GM19455 (cell line): ENCODE results near the gene OPRL1.

Experiments
- ATAC-seq: cut with Tn5 transposase; IDR thresholded peaks from one replicate; pipeline ENCODE4 v1.9.1; 2021; ENCODE audit not compliant: unreplicated experiment

OPRL1 gene

DNA sequence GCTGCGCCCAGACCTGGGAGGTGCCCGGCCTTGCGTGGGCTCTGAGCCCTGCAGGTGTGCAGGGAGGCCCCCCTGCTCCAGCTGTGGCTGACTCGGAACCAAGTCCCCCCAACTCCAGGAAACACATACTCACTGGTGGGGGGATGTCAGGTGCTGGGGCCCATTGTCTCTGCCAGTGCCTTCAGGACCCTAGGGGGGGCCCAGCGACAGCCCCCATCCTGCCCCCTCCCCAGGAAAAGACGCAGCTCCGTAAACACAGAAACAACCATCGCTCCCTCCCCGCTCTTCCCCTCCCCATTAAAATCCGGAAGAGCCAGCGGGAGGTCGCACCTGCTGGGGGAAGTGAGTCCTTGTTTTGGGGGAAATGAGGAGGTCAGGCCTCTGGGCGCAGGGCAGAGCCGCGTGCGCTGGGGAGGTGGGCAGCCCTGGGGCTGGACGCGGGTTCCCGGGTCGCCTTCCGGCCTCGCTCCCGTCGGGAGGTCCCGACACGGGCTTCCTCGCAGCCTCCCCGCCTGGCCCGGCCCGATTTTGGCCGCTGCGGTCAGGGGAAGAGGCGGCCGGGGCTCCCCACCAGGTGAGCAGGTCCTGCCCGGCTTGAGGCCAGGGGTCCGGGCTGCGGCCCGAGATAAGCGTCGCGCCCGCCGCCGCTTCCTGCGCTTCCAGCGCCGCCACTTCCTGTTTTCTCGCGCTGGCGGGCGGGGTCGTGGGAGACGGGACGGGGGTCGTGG, 37.7 kb upstream of the OPRL1 start:
- ATAC-seq: no peak

DNA sequence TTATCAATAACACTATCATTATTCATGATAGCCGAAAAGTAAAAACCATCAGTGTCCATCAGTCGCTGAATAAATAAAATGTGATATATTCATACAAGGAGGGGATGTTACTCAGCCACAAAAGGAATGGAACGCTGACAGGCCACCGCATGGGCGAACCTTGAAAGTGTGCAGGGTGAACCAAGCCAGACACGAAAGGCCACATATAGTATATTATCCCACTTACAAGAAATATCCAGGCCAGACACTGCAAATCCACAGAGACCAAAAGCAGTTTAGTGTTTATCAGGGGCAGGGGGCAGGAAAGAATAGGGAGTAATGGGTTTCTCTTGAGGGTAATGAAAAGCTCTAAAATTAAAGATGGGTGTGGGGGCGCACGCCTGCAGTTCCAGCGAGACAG, 36.1 kb upstream of the OPRL1 start:
- ATAC-seq: no peak

DNA sequence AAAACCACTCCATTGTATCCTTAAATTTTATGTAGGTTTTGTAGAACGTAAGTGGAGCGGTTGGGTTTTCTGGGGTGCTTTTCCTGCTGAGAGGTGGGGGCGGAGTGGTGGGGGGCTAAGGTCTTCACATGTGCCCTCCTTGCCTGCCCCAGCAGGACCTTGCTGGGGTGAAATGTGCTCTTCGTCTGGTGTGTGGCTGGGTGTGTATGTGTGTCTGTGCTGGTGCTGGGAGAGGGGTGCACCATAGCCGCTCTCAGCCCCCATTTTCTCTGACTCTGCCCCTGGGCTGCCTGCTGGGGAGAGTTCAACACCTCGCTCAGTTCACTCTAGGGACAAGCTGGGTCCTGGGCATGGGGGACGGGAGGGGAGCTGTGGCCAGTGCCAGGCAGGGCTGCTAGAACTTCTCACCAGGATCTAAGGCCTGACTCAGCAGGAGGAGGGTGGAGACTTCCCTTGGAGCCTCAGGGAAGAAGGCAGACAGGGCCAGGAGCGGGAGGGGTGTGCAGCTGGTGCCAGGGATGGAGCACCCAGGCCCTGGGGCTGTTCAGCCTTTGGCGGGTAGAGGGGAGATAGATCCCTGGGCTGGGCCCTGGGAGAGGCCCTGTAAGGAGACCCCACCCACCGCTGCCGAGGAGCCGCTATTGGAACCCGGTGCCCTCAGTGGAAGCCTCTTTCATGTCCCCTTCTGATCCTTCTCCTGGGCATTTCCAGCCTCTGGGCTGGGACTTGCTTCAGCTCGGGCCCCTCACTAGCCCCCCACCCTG, 35.2 kb upstream of the OPRL1 start:
- no peak for ATAC-seq

DNA sequence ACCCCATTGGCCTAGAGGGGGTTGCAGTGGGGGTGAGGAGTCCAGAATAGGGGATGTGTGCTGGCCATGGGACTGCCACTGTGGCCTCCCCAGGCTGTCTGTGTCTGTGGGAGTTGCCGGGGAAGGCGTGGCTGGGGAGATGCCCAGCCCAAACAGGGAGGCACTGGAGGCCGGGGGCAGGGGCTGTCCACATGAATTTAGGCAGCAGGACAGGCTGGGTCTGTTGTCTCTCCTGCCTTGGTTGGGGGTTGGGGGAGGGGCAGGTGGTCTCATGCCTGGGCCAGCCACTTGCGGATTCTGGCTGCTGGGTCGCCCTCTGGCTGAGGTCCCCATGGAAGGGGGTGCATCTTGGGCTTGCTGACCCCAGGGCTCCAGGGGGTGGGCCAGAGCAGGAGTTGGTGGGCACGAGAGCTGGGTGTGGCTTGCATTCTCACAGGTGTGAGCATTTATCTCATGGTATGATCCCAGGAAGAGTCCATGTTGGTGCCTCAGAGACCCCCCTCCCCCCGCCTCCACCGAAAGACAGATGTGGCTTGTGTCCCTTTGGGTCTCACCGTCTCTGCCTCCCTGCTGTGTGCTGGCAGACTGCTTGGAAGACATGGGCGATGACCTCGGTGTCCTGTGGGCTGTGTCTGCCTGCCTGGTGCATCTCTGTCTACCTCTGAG, 34.4 kb upstream of the OPRL1 start:
- ATAC-seq: no peak

DNA sequence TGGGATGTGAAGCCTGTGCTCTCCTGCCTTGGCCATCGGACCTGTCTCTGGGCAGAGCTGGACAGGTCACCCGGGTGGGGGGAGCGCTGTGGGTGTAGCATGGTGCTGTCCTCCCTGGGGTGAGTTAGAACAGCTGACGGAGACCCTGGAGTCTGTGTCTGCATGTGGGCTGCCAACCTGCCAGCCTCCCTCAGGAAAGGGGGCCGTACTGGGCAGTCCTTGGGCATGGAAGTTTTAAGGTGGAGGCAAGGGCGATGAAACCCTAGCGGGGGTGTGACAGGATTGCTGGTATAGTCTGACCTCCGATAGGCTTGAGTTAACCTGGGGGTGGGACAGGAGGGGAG, 32.9 kb upstream of the OPRL1 start:
- no peak for ATAC-seq

DNA sequence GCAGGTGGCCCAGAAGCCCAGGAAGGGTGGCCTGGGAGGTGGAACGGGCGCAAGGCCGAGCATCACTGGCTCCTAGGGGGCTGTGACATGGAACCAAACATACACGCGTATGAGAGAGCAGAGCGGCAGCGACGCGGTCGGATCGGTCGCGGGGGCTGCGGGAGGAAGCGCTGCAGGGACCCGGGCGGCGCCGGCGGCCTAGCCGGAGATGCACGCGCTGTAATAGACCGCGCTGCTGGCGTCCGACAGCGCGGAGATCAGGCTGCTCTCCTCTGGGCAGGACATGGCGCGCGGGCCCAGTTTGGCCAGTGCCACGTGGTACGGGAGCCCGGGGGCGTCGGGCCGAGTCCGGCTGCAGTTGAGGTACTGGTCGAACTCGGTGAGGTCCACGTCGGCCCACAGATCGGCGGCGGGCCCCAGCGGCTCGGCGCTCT, 31.9 kb upstream of the OPRL1 start:
- no peak for ATAC-seq

DNA sequence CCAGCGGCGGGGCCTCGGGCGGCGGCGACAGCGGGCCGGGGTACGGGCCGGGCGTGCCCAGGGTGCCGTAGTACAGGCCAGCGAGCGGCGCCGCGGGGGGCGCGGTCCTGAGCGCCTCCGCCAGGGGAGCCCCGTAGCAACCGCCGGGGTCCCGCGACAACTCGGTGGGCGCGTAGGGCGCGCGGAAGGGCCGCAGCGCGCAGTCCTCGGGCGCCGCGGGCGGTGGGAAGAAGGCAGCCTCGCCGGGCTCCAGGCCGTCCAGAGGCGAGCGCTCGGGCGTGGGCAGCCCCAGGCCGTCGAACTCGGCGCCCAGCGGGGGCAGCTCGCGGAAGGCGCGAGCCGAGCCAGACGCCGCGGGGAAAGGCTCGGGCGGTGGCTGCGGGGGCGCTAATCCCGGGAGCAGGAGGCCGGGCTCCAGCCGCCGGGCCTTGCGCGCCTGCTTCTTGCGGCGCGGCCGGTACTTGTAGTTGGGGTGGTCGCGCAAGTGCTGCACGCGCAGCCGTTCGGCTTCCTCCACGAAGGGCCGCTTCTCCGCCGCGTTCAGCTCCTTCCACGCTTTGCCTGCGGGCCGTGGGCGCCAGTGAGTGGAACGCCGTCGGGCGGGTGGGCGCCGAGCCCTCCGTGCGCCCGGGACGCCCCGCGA, 31.4 kb upstream of the OPRL1 start:
- no peak for ATAC-seq

DNA sequence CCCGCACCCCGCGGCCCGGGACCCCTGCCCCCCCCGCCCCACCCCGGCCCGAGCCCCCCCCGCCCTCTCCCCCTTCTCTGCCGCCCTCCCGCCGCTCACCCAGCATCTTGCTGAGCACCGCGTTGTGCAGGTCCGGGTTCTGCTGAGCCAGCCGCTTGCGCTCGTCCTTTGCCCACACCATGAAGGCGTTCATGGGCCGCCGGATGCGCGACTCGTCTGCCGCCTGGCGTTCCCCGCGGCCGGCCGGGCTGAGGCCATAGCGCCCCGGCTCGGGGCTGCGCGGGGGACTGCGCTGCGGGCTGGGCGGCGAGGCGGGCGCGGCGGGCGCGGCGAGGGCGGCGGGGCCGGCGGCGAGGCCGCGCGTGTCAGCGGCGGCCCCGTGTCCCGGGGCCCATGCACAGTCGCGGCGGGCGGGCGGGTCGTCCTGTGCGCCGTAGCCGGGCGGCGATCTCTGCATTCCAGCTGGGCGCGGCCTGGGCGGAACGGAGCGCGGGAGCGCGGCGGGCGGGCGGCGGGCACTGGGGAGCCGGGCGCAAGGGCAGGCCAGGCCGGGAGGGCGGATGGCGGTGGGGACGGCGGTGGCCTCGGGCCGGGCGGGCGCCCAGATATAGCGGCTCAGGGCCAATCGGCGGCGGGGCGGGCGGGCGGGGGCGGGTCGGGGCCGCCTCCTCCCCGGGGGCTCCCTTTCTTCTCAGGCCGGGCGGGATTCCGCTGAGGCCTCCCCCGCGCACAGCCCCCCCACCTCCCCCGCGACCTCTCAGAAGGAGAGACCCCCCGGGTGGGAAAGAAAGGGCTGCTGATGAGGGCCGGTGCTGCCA, 30.6 kb upstream of the OPRL1 start, which contains the start of gene SOX18:
TSS of gene SOX18 (minus strand) at position 580 of the 818 bp plus-strand sequence. CDS start at position 457, 123 bp downstream.
- no peak for ATAC-seq

DNA sequence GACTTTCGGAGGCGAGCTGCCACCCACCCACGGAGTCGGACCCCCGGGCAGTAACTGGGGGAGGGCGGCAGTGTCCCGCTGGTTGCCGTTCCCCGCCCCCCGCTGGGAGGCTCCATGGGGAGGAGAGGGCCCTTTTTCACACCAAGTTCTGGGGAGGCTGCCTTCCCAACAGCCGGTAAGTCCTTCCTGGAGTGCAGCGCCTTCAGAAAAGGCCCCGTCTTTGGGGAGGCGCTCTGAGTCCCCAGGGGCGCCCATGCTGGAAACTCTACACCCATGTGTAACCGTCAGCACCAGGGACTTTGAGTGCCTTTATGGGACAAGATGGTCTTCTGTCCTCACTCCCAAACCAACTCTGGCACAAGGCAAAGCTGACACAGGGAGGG, 30.0 kb upstream of the OPRL1 start:
- ATAC-seq: no peak

DNA sequence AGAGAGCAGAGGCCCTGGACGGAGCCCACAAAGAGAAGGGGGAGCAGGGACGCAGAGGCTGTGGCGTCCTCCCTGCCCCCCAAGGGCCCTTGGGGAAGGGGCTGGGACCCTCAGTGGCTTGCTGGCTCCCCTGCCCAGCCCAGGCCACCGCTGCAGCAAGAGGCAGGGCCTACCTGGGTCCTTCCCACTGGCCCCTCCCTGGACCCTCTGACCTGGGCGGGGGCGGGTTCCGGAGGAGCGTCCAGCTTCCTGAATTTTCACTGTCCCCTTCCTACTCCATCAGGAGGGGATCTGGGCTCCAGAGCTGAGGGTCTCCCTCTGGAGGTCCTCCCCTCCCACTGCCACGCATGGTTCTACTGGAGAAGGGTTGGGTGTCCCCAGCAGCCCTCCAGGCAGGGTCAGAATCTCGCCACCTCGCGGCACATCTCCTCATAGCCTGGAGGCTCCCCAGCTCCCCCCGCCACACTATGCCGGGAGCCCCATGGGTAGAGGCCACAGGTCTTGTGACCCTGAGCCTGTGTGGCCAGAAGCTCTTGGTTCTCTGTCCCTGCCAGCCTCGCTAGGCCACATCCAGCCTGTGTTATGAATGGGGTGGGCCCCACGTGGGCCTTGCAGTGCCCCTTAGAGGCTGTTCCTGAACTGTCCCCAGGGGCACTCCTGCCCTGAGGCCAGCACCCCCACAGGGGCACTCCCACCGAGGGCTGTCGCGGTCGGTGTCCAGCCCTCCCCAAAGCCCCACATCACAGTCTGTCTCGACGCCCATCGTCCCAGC, 29.4 kb upstream of the OPRL1 start:
- no peak for ATAC-seq

DNA sequence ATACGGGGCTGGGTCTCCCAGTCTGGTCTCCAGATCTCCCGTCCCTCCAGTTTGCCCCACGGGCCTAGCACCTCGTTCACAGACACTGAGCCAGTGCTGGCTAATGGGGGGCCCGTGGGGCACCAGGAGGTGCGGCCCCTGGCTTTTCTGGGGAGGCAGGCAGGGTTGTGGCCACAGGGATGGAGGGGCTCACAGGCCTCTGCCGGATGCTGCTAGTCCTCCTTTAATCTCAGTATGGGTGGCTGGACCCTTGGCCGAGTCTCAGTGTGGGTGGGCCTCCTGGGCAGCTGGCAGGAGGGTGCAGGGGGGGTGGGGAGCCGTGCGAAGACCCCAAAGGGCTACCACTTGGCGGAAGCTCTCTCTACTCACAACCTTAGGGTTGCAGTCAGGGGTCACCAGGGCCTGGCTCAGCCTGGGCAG, 28.8 kb upstream of the OPRL1 start:
- no peak for ATAC-seq

DNA sequence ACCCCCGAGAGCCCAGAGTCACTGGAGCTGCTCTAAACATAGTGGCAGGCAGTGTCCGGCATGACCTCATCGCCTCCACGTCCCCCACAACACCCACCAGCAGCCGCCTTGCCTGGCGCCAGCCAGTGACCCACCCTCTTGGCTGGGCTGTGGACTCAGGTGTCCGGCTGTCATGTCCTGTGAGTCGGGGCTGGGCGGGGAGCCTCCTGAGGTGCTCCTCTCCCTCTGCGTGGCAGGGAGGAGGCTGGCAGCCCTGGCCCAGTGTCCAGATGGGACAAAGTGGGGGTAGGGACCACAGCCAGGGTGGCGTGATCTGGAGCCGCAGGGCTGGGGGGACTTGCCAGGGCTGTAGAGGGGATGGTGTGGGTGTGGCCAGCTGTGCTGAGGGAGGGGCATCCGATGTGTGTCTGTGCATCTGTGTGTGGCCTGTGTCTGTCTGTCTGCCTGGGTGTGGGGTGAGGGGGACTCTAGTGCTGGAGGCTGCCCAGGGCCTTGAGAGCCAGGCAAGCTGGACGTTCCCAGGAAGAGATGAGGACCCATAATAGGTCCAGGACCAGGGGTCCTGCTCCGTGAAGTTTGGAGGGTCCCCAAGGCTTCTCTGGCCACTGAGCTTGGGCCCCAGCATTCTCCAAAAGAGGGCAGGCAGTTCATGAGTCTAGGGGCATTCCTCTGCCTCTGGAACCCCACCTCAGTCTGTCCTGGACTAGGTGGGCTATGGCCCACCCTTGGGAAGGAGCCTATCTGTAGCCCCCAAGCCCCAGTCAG, 28.1 kb upstream of the OPRL1 start:
- no peak for ATAC-seq

DNA sequence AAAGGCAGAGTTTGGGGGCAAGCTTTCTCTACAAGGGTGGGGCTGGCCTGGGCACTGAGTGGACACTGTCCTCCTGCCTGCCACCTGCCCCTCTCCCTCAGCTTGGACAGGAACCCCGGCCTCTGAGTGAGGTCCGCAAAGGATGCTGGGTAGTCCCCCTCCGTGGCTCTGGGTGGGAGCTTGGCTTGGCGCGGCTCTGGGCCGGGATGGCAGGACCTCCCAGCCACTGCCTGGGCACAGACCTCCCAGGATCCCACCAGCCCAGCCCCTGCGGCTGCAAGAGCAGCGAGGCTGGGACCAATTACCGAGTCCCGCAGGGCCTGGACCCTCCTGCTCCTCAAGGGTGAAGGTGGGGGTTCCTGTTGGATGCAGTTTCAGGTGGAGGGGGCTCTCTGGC, 27.6 kb upstream of the OPRL1 start:
- no peak for ATAC-seq

DNA sequence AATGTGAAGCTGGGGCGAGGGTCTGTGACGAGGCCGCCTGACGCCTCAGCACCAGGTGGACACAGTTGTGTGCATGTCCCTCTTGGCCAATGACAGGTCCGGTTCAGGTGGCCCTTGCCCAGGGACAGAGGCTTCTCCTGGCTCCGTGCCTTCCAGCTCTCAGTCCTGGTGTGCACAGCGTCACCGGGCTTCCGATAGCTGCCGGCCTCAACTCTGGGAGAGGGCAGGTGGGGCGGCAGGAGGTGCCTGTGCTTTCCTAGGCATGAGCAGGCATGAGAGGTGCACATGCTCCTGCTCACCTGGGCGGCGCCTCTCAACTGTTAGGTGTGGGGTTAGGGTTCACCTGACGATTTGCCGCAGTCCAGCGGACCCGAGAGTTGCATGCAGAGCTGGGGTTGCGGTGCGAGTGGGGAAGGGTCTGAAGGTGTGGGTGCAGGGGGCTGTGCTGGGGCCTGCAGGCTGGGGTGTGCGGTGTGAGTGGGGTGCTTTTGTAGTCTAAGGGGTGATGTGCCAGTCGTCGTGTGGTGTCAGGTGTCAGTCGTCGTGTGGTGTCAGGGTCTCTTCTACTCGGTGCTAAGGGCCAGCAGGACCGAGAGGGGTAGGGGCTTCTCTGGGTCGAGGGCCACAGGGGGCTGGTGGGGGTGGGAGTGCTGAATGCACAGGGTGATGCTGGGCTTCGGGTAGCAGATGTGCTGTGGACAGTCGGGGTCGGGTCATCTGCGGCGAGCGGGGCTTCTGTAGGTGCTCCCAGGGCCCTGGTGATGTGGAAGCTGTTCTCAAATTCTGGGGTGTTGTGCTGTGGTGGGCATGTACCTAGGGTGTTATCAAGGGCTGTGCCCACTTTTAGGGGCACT, 26.7 kb upstream of the OPRL1 start:
- ATAC-seq: no peak

DNA sequence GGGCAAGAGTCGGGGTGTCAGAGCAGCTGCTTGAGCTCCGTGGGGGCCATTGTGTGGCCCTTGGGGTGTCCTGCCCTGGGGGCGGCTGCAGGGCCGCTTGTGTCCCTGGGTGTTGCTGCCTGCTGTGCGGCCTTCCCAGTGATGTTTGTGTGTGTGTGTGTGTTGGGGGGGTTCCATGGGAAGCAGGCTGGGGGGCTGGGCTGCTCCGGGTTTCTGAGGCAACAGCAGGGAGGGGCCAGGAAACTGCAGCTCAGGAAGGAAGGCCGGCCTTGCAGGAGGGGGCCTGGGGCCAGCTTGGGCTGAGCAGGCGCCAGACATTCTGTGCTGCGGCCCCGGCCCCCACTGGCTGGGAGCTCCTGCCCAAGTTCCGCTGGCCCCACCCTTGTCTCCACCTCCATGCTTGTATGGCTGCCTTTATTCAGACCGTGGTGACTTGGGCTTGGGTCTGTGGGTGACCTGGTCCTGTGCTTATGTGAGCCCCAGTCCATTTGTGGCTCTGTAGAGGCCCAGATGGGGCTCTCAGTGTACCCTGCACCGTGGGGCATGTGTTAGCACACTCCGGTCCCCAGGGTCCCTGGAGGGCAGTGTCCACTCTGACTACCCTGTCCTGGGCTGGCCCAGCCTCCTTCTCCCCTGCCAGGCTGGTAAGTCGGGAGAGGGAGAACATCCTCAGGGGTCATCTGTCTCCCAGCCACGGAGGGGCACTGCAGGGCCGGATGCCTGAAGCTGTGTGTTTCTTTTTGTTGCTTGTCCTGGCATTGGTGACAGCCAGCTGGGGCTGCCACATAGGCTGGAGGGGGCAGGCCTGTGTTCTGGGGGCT, 25.8 kb upstream of the OPRL1 start:
- ATAC-seq: no peak

DNA sequence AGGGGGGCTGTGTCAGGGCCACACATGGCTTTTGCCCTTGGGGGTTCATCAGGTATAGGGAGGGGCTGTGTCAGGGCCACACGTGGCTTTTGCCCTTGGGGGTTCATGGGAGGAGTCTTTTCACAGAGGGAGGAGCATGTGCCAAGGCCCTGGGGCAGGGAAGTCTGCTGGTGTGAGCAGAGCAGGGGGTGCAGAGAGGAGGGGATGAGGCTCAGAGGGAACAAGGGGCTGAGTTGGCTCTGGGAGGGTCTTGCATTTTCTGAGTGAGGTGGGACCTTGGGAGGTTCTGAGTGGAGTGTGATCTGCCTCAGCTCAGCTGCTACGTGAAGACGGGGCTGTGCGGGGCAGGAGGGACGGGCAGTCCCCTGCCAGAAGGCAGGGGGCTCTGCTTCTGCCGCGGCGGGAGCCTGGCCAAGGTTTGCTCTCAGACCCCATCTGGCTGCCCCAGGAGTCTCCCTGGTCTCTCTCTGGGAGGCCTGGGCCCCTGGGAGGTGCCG, 24.4 kb upstream of the OPRL1 start:
- no peak for ATAC-seq

DNA sequence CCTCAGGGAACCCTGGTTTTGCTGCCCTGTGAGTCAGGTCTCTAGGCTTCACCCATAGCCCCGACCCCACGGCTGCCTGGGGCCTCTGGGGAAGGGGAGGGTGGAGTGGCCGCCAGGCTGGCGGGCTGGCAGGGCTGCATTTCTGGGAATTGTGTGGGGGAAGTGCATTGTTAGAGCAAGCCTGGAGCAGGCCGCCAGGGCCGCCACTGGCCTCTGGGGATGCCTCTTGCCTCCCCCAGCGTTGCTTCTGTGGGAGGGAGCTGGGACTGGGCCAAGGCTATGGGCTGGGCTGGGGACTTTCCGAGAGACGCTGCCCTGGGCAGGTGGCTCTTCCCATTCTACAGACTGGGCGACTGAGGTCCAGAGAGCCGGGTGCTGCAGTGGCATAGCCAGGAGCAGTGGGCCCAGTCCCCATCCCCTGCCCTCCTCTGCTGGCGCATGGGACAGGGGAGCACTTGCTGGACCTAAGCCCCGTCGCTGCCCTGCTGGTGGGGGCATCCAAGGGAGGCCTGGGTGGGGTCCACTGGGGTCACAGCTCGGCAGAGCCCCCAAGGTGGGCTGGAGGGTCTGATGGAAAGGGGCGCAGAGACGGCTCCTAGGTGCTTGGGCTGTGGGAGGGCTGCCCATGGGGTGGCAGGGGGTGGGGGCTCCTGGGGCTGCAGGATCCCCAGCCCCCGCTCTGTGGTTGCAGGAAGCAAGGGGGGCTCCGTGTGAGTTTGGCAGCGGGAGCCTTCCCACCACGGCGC, 23.8 kb upstream of the OPRL1 start:
- no peak for ATAC-seq
